ENCODE measurements around the gene ZNF112.
"Not testable (repeated sequence)": the region's sequence is repeated elsewhere in the genome, so short reads cannot be mapped to it uniquely, and the experiment has no call there.

ZNF112 gene

GRCh38 chr19:44356383-44357111, at the start of gene ZNF112:
ZNF112 (minus strand) TSS chr19:44356680; CDS start chr19:44340539, 16,141 bp downstream.
- peak within 1 kb of the TSS; percentile 73 for H3K4me3 ChIP-seq (ENCODE audit: low read depth, low read length)
- TF ChIP-seq, protein P1, sequence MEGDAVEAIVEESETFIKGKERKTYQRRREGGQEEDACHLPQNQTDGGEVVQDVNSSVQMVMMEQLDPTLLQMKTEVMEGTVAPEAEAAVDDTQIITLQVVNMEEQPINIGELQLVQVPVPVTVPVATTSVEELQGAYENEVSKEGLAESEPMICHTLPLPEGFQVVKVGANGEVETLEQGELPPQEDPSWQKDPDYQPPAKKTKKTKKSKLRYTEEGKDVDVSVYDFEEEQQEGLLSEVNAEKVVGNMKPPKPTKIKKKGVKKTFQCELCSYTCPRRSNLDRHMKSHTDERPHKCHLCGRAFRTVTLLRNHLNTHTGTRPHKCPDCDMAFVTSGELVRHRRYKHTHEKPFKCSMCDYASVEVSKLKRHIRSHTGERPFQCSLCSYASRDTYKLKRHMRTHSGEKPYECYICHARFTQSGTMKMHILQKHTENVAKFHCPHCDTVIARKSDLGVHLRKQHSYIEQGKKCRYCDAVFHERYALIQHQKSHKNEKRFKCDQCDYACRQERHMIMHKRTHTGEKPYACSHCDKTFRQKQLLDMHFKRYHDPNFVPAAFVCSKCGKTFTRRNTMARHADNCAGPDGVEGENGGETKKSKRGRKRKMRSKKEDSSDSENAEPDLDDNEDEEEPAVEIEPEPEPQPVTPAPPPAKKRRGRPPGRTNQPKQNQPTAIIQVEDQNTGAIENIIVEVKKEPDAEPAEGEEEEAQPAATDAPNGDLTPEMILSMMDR (conservative IDR thresholded peaks at IDR 0.05; ENCODE audit: low read depth, low read length): no peak
- peak; percentile 93 for DNase-seq (ENCODE audit: low read depth)

DNA sequence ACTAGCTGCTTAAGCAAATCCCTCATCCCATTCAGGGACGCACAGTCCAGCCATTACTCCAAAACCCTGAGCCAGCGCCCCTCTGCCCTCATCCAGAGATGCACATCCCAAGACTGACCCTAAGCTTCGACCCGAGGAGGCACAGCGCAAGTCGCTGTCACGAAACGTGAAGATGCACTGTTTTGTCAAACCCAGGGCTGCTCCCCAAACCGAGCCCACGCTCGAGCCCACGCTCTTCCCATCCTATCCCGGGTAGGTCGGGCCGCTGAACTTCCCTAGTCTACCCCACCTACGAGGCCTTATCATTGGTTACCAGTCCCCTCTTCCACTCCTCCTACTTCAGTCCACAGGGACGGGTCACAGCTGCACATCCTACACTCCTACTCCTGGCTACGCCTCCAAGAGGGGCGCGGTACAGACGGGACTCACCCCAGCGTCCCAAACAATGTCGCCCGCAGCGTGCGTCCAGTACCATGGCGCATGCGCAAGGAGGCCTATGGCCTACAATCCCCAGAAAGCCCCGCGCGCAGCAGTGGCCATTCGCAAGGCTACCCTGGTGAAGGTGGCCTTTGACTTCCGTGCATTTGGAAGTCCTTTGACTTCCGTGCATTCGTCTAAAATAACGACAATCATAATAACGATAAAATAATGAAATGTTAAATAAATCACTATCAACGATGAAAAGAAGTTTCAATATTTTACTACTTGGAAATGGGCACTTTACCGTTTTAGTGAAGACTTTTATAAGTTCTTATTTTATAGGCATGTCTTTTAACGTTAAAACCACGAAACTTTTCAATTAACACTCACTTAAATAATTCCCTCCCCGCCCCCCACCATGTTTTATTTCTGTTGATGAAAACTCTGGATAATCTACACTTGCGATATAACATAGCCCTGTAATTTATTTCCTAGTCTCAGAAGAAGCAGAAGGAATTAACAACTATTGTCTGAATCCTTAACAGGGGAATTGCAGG, 44.9 kb upstream of the ZNF112 start, which contains the start of gene ZNF285:
Gene ZNF285 (minus strand): TSS at position 470 of the 977 bp plus-strand sequence. CDS start 4,395 bp downstream, outside the sequence.
- peak; percentile 96 for DNase-seq (ENCODE audit: low read depth)
- H3K4me3 ChIP-seq (ENCODE audit: low read depth, low read length): peak within 1 kb of the TSS; percentile 78
- TF ChIP-seq, protein P1 (conservative IDR thresholded peaks at IDR 0.05; ENCODE audit: low read depth, low read length): no peak

GRCh38 chr19:44389268-44389667, 32.8 kb upstream of the ZNF112 start:
- not testable (repeated sequence) for H3K4me3 ChIP-seq (ENCODE audit: low read depth, low read length); DNase-seq (ENCODE audit: low read depth)

DNA sequence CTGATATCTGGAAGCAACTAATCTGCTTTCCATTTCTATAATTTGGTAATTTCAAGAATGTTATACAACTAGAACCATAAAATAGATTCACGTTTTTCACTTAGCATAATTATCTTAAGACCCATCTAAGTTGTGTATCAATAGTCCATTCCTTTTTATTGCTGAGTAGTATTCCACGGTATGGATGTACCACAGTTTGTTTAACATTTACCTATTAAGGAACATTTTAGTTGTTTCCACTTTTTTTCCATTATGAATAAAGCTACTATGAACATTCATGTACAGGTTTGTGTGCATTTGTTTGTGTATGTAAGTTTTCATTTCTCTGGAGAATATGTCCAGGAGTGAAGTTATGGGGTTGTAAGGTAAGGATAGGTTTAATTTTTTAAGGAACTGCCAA, 18.3 kb upstream of the ZNF112 start:
- H3K4me3 ChIP-seq (ENCODE audit: low read depth, low read length): no peak overlapping the region
- DNase-seq (ENCODE audit: low read depth): no peak
- TF ChIP-seq, protein P1 (conservative IDR thresholded peaks at IDR 0.05; ENCODE audit: low read depth, low read length): no peak

DNA sequence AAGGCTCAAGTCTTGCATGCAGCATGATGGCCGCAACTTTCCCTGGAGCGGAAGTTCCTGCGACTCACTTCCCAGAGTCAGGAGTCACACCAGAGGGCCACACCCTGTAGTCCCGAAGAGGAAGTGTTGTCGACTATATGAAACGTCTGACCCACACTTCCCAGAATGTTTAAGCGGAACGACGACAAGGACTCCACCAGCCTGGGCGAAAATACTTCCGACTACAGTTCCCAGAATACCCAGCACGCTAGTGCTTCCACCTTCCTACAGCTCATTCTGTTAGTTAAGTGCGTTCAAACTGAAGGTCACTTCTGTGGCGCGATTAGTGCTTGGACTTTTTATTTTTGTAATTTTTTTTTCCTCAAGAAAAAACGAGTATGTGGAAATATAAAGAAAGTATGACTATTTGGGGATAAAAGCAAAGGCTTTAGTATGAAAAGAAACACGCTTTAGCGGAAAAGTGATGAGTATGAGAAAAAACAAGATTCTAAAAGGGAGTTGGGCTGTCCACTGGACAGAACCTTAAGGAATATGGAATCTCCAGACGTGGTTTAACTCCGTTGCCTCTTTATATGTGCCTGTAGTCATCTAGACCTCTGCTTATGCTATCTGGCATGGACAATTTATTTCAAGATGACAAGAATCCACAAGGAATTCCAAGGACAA, 15.5 kb upstream of the ZNF112 start:
- TF ChIP-seq, protein P1 (conservative IDR thresholded peaks at IDR 0.05; ENCODE audit: low read depth, low read length): no peak
- H3K4me3 ChIP-seq (ENCODE audit: low read depth, low read length): no peak overlapping the region
- no peak for DNase-seq (ENCODE audit: low read depth)

DNA sequence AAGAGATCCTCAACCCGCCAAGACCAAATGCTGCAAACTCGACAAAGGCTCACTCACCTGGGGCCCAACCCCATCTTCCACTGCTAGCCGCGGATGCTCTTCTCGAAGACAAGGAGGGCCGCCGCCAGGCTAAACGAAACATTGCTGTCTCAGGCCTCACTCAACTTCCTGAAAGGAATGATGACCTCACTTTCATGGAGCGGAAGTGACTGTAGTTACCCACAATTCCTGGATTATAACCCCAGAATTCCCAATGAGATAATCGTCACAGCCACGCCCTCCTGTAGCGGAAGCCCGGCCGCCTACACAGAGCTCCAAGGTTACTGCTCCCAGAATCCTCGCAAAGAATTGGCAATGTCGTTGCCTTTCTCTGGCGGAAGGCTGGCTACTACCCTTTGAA, 10.5 kb upstream of the ZNF112 start:
- peak overlapping the region; percentile 17 for H3K4me3 ChIP-seq (ENCODE audit: low read depth, low read length)
- TF ChIP-seq, protein P1 (conservative IDR thresholded peaks at IDR 0.05; ENCODE audit: low read depth, low read length): no peak
- peak; percentile 35 for DNase-seq (ENCODE audit: low read depth)

DNA sequence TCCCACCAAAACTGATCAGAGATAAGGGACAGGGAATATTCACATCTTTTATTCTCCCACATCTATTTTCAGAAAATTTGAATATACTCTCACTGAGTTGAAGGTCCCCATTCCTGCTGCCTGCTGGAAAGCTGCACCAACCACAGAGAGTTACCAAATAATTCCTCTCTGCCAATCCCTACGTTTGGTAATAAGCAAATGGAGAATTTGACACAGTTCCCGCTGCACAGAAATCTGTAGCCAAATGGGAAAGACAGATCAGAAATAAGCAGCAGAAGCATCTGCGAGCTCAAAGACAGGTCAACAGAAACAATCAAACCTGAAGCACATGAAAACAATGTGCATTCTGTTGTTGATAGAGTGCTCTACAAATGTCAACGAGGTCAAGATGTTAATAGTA, 9.9 kb downstream of the ZNF112 start:
- H3K4me3 ChIP-seq (ENCODE audit: low read depth, low read length): no peak overlapping the region
- no peak for DNase-seq (ENCODE audit: low read depth)
- TF ChIP-seq, protein P1 (conservative IDR thresholded peaks at IDR 0.05; ENCODE audit: low read depth, low read length): no peak
